ENCODE results near the gene HSPH1.
"Not testable (repeated sequence)": the region's sequence is repeated elsewhere in the genome, so short reads cannot be mapped to it uniquely, and the experiment has no call there.

Gene HSPH1

GRCh38 chr13:31122544-31123260, 39.0 kb downstream of the HSPH1 start:
- DNase-seq, result no peak

- no peak for DNase-seq
Measured at GRCh38 chr13:31122143-31122542, 39.6 kb downstream of the HSPH1 start.

GRCh38 chr13:31121379-31122140, 40.1 kb downstream of the HSPH1 start:
- no peak for DNase-seq

DNA sequence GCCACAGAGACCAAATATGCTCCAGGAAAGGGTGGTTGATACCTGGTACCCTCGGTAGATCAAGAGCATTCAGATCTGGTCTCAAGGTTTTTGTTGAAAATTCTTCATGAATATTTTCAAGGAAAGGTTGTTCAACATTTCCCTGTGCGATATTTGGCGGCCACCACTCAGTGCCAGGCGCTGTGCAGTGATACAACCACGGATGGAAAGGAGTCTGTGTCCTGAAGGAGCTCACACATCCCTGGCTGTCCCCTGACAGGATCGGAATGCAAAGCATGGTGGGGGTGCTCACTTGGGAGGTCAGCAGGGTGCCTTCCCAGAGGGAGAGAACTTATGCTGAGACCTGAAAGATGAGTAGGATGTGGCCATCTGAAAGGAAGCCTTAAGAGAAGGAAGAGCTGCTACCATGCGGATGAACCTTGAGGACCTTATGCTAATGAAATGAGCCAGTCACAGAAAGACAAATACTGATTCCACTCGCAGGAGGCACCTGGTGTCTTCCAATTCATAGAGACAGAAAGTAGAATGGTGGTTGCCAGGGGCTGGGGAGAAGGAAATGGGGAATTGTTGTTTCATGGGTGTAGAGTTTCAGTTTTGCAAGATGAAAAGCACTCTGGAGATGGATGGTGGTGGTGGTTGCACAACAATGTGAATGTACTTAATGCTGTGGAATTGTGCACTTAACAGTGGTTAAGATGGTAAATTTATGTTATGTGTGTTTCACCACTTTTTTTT, 41.6 kb downstream of the HSPH1 start:
- DNase-seq, result peak in 1 of 2 experiments; percentile 3

- DNase-seq, result no peak
Measured at GRCh38 chr13:31119526-31119925, 42.2 kb downstream of the HSPH1 start.

GRCh38 chr13:31116224-31116623, 45.5 kb downstream of the HSPH1 start:
- no peak for DNase-seq

GRCh38 chr13:31115616-31116015, 46.1 kb downstream of the HSPH1 start:
- peak in 1 of 2 experiments; percentile 20 for DNase-seq

DNA sequence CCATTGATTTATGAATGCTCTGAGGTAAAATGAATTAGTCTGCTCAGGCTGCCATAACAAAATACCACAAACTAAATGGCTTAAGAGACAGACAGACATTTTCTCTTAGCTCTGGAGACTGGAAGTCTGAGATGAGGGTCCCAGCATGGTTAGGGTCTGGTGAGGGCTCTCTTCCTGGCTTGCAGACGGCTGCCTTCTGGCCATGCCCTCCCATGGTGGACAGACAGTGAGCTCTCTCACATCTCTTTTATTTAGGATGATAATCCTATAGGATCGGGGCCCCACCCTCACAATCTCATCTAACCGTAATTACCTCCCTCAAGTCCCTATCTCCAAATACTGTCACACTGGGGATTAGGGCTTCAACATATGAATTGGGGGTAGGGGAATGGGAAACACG, 47.1 kb downstream of the HSPH1 start:
- DNase-seq, result no peak

DNA sequence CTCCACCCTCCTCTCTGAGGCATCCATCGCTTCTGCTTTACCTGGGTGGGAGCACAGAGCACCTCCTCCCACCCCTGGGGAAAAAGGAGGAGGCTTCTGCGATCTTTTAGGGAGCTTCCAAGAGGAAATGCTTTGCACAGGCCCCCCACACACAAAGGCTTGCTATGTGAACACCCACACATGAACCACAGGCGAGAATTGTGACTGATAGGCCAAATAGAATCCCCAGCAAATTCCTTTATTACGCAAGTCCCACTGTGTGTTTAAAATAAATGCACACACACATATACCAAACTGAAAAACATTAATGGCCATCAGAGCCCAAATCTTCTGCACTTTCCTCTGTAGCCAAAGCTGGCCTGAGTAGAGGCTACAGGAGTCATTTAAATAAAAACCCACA, 50.6 kb downstream of the HSPH1 start:
- no peak for DNase-seq

- DNase-seq, result no peak
Measured at GRCh38 chr13:31110617-31111016, 51.1 kb downstream of the HSPH1 start.

DNA sequence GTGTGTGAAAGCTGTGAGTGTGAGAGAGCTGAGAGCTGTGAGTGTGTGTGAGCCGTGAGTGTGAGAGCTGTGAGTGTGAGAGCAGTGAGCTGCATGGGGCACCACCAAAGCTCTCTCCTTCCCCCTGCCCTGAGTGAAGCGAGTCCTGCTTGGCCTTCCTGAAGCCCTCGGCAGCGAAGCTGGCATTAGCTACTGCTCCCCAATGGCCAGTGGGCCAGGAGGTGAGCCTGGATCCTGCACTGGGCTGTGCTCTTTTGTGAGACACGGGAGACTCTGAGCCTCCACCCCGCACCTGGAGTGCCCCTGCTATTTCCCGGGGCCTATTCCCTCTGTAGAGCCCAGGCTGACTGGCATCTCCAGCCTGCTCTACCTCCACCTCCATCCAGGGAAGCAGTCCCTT, 51.5 kb downstream of the HSPH1 start:
- DNase-seq, result no peak

DNA sequence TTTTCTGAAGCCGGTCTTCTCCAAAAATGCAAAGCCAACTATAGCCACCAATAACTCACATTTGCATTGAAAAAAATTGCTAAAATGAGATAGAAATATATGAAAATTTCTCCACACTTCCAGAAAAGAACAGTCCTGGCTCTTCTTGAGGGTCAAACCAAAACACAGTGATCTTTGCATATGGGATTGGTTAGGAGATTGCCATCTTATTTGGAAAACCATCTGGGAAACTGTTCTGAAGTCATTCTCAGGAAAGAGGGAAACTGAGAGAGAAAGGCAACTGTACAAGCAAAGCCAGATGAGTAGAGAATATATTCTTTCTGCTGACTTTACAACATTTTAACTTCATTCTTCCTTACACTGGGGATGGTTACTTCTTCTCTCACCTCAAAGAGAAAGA, 54.6 kb downstream of the HSPH1 start:
- DNase-seq, result no peak

DNA sequence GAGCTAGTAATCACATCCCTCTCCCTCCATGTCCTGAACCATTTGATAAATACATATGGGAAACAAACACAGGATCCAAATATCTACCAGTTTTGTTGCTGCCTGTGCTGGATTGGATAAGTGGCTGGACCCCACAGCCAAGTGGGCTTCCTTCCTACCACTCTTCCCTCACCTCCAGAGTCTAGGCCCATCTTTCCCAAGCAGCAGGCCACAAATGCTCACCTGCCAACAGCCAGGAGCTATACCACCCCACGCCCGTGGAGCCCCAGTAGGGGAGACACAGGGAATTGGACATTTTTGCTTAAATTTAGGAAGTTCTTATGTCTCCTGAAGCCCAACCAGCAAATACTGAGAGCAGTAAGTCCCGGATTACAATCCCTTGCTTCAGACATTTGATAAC, 55.8 kb downstream of the HSPH1 start:
- no peak for DNase-seq

DNA sequence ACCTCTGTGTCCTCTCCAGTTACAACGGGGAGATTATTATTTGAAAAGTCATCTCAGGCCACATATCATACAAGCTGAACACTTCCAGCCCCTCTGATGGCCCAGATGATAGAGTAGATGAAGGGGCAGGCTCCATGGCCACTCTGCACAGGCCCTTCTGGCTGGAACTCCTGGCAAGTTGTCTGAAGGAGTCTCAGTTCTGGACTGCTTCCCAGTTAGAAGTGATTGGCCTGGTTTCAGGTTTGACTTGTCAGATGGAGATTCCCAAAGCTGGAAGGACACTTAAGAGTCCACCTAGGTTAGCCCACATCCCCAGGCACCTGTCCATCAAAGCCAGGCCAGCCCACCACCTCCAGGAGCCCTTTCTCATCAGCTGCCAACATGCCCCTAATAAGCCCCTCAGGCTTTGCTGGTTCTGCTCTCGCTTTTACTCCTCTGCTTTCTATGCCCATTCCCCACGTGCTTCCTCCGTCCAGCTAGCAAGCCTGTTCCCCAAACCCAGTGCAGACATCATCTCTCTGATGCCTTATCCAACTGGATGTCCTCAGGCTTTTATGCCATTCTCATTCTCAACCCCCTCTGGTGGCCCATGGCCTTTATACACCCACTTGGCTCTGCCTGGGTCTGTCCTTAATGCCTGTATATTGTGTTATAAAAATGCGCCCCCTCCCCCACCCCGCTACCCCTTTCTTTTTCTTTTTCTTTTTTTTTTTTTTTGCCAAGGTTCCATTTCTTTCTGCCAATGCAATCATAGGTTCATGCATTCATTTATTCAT, 56.5 kb downstream of the HSPH1 start:
- DNase-seq, result no peak

- no peak for DNase-seq
Measured at GRCh38 chr13:31102905-31103304, 58.8 kb downstream of the HSPH1 start.

- DNase-seq, result no peak
Measured at GRCh38 chr13:31101472-31102170, 60.1 kb downstream of the HSPH1 start.

DNA sequence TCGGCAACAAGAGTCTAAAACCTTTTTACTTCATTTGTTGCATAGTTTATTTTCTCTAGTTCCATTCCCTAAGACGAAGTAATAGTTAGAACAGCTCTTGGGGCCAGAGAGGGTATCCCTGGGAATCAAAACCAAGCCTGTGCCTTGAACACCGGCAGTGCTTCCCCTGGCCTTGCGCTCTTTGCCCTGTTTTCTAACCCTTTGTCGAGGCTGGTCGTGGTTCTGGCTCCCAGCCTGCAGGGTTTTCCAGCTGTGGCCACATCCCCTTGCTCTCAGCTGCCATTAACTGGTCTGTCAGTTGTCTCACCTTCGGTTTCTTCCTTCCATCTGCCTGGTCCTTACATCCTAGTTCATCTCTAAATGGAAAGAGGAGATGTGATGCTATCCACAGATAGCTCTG, 61.0 kb downstream of the HSPH1 start:
- DNase-seq, result no peak

DNA sequence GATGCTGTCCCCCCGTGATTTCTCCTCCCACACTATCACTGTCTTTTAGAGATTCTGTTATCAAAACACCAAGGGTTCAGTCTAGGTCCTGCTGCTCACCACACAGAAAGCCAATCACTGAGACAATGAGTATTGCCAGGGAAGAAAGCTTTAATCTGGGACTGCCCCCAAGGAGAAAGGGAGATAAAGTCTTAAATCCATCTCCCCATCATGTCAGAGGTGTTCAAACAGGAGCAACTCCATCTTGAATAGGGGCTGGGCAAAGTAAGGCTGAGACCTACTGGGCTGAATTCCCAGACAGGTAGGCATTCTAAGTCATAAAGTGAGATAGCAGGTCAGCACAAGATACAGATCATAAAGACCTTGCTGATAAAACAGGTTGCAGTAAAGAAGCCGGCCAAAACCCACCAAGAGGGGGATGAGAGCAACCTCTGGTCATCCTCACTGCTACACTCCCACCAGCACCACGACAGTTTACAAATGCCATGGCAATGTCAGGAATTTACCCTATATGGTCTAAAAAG, 63.7 kb downstream of the HSPH1 start:
- not testable (repeated sequence) for DNase-seq

DNA sequence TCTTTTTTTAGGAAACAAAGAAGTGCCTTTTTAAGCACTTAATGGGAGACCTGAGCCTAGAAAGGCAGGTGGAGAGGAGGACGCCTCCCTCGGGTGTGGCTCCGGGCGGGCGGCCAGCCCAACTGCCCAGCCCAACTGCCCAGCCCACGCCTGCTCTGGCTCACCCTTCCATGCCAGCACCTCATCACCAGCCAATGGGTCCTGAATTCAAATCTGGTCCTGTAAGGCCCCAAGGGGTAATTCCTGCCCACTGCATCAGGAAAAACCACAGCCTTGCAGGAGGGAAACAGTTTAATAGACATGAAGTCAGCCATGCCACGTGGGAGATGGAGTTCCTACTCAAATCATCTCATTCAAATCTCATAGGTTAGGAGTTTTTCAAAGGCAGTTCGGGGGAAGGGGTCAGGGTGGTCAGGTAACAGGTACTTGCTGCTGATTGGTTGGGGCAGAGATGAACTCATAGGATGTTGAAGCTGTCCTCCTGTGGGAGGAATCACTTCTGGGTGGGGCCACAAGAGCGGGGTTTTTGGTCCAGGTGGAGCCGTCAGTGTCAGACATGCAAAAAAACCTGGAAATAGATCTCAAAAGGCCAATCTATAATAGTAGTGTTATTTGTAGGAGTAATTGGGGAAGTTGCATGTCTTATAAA, 64.9 kb downstream of the HSPH1 start:
- no peak for DNase-seq

DNA sequence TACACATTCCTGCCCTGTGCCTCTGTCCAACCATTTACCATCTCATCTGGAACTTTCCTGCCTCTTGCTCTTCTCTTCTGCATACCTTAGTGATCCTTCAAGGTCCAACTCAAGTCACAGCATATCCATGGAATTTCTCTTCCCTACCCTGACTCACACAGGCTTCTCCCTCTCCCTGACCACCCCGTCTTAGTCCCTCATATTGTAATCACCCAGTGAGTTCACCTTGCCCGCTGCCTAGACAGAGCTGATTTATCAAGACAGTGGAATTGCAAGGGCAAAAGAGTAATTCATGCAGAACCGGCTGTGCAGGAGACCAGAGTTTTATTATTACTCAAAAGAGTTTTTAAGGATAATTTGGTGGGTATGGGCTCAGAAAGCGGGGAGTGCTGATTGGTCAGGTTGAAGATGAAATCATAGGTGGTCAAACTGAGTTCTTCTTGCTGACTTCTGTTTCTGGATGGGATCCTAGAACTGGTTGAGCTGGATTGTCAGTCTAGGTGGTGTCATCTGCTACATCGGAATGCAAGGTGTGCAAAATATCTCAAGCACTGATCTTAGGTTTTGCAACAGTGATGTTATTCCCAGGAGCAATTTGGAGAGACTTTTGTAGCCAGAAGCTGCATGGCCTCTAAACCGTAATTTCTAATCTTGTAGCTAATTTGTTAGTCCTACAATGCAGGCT, 67.2 kb downstream of the HSPH1 start:
- DNase-seq, result no peak
